ENCODE results near the gene C1QA. TPM values are rescaled to one million over a fixed set of nuclear protein-coding genes. Genes with fewer than 3 reads are reported as not detected.

C1QA gene
- total and polyA plus RNA-seq, 10 of the 15 experiments (the other 5 are each of a cell fraction or from before 2014, with no cell fraction given) = 0.59 TPM; not detected in 9

GRCh38 chr1:22666412-22666811, 30.0 kb downstream of the C1QA start:
- no peaks in the 10 kb centered on the region for H3K79me2 ChIP-seq (ENCODE audit: control insufficient read depth, insufficient read depth, low read length)
- H3K4me2 ChIP-seq (ENCODE audit: control insufficient read depth, insufficient read depth) = no peak overlapping the region
- no peak for FAIRE-seq
- H3K27ac ChIP-seq (ENCODE audit: control insufficient read depth, insufficient read depth) = no peak overlapping the region
- WGBS (ENCODE audit: insufficient coverage, insufficient replicate concordance, low lambda C conversion rate, missing lambda C conversion rate) = 2% methylated on average over 2 of the region's 2 CpGs
- H2AFZ ChIP-seq (ENCODE audit: control insufficient read depth, low read depth, low read length) = no peak overlapping the region
- TF ChIP-seq JUNB (IDR thresholded peaks at IDR 0.05) (no peak), USF2 (IDR thresholded peaks at IDR 0.05; ENCODE audit: borderline replicate concordance, low read depth, low read length) (no peak), ZNF687 (IDR thresholded peaks at IDR 0.05) (no peak), IRF3 (IDR thresholded peaks at IDR 0.05) (no peak), CEBPZ (IDR thresholded peaks at IDR 0.05; ENCODE audit: low read depth, low read length) (no peak), SRF (IDR thresholded peaks at IDR 0.05; ENCODE audit: low read depth in 2 of 2, low read length in 2 of 2) (no peak), PRDM15 (CRISPR knock-in tag; IDR thresholded peaks at IDR 0.05) (no peak), ZSCAN29 (IDR thresholded peaks at IDR 0.05) (no peak), NFIC (IDR thresholded peaks at IDR 0.05; ENCODE audit: low read depth, low read length) (no peak), NFXL1 (IDR thresholded peaks at IDR 0.05; ENCODE audit: borderline replicate concordance) (no peak), TBL1XR1 (IDR thresholded peaks at IDR 0.05; ENCODE audit: low read depth, low read length) (no peak)
- intact Hi-C loops (cut with micrococcal nuclease; ENCODE audit: unreplicated experiment) (no loop called here), in situ Hi-C loops (cut with MboI) (no loop called here)
- SMC1A ChIA-PET (ENCODE audit: uncharacterized antibody, unreplicated experiment) = interaction anchor here (0.6 kb wide), 1 partner anchor 103 kb away, joined by 3 read pairs; the partner anchor contains the start of gene EPHA8
- H3K36me3 ChIP-seq (ENCODE audit: control insufficient read depth in 2 of 2, insufficient read depth in 2 of 2, low read length in 1 of 2) = no peaks in the 10 kb centered on the region
- no peaks in the 10 kb centered on the region for H3K9me3 ChIP-seq (replicated peaks; ENCODE audit: control insufficient read depth, insufficient read depth, low read length)
- CTCF ChIA-PET = no interaction called here
- DNase-seq (ENCODE audit: low read depth, low spot score) = no peak
- no TSS peak for BruUV-seq (replicated peaks)
- no peaks in the 10 kb centered on the region for H4K20me1 ChIP-seq (ENCODE audit: control insufficient read depth, insufficient read depth)
- H3K4me1 ChIP-seq (ENCODE audit: control insufficient read depth, insufficient read depth, low read length) = no peaks in the 10 kb centered on the region
- H3K4me3 ChIP-seq = no peak overlapping the region
- no peaks in the 10 kb centered on the region; a peak in 3 of 4 replicates for H3K27me3 ChIP-seq (replicated peaks in 1 of 2; ENCODE audit: control insufficient read depth in 2 of 2, insufficient read depth in 2 of 2, low read length in 1 of 2)
- no peak for ATAC-seq
- POLR2A ChIA-PET = no interaction called here
- RAD21 ChIA-PET (ENCODE audit: unreplicated experiment) = no interaction called here
- H3K9ac ChIP-seq (ENCODE audit: control insufficient read depth, insufficient read depth, low read length) = no peak overlapping the region
